HG03432 (cell line): ENCODE data around the gene HS2ST1.

Source experiments
- ATAC-seq: cut with Tn5 transposase; IDR thresholded peaks from one replicate; pipeline ENCODE4 v1.9.1; 2021; ENCODE audit warnings: mild to moderate bottlenecking, moderate library complexity; ENCODE audit not compliant: unreplicated experiment

Gene HS2ST1

DNA sequence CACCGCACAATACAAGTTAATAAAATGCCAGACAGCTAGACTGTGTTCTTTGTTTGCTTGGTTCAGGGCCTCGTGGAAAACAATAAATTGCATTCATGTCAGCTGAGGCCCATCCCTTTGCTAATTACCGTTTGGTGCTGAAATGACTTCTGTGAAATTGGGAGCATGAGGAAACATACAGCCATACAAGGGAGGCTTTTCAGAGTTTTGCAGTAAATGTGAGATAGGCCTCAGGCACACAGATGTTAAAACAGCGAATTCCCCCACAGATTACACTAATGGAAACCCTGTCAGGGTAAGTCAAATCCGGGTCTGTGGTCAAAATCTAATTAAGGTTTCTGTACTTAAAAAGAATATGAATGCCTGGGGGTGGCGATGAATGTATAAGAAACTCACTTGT, 240.7 kb downstream of the HS2ST1 start:
- no peak for ATAC-seq

DNA sequence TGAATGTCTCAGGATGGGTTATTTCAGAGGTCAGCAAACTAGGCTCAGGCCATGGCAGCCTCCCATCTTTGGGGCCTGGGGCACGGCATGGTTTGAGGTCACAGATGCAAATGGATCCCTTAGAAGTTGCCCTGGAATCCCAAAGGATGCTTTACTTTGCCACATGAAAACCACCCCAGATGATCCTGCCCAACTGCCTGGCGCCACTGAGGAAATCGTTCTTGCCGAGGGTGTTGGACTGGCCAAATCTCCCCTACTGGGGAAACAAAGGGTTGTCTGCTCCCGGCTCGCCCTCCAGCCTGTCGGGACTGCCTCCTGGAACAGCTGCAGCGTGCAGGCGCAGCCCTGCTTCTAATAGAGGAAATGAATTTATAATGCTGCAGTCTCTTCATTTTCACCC, 241.2 kb downstream of the HS2ST1 start:
- no peak for ATAC-seq

DNA sequence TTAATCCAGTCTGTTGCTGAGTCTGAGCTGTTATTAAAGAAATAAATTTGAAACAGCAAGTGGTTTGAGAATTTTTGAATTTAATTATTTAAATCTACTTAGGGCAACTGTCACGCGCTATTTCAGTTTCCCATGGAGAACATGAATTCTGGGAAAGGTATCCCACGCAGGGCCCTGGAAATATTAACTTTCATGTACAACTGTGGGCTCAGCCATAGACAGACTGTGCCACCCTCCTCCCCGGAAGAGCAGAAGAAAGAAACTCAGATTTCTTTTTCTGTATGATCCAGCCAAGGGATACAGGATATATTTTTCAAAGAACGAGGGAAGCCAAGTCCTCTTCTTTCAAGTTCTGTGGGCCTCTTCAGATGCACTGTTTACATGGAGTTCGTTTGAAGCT, 241.7 kb downstream of the HS2ST1 start:
- ATAC-seq: no peak

DNA sequence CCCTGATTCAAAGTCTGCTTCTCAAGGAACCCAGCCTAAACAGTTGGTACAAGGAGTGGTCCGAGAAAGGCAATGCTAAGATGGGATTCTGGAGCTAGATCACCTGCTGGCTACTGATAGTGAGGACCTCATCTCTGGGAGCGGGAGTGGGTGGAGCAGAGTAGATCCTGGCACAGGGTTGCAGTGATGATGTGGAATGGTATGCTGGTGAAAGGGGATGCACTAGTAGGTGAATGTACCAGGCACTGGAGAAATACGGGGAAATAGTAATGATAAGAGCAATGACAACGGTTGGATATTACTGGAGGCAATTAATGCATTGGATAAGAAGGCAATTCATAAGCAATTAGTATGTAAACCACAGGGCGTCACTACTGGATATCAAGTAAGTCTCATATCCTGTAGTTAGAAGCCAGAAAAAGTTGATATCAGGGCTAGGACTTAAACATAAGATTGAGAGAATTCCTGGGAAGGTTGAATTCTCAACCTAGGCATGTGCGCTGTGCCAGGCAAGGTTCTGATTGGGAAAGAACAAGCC, 245.0 kb downstream of the HS2ST1 start:
- ATAC-seq: no peak
